Stimulated activated CD8-positive, alpha-beta memory T cell treated with anti-CD3 and anti-CD28 coated beads, Interleukin-7, amount 100 ng/mL, for 4 hours (primary cell): ENCODE data around the gene RNASEL.
"Not testable (repeated sequence)": the region's sequence is repeated elsewhere in the genome, so short reads cannot be mapped to it uniquely, and the experiment has no call there.

Experiments used
- DNase-seq, 2 donors: peaks; one replicate each; pipeline ENCODE4 v3.0.0-alpha.2; 2020; ENCODE audit warnings: low read depth in 2 of 2

Gene RNASEL, protein sequence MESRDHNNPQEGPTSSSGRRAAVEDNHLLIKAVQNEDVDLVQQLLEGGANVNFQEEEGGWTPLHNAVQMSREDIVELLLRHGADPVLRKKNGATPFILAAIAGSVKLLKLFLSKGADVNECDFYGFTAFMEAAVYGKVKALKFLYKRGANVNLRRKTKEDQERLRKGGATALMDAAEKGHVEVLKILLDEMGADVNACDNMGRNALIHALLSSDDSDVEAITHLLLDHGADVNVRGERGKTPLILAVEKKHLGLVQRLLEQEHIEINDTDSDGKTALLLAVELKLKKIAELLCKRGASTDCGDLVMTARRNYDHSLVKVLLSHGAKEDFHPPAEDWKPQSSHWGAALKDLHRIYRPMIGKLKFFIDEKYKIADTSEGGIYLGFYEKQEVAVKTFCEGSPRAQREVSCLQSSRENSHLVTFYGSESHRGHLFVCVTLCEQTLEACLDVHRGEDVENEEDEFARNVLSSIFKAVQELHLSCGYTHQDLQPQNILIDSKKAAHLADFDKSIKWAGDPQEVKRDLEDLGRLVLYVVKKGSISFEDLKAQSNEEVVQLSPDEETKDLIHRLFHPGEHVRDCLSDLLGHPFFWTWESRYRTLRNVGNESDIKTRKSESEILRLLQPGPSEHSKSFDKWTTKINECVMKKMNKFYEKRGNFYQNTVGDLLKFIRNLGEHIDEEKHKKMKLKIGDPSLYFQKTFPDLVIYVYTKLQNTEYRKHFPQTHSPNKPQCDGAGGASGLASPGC

DNA sequence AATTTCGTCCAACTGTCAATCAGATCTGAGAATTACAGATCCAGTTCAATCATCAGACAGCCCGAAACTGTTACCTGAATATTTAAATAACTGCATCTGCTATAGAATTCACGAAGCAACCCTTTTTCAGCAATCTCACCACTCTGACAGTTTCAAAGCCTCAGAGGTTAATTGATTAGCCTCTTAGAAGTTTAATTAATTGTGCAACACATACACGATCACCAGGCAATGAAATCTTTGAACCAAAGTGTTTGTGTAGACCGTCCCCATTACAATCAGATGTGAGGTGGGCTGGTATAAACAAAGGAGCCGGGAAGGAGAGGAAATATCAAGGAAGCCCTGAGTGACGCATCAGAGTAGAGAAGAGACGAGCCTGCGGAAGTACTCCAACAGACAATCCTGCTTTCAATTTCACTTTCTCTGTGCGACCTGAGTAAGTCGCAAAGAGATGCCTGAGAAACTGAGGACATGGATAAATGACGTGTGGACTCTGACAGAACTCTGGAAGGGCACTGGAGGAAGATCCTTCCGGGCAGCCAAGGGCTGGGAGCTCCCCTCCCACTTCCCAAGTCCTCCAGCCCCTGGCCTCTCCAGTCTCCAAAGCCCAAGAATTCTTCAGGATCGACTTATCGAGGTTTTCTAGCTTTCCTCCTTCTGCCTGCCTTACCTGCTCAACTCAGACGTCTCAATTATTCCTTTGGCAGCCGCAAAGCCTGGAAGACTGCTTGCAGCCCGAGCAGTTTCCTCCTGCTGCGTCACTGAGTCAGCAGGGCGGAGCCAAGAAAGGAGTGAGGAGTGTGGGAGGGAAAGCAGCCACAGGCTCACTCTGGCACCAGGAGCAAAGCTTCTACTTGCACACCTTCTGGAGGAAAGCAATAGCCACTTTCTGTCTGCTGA, at the start of gene RNASEL:
TSS of gene RNASEL (minus strand) at position 757 of the 897 bp plus-strand sequence. CDS start 2,450 bp downstream, outside the sequence.
- peak; percentile 36 to 42 for DNase-seq

DNA sequence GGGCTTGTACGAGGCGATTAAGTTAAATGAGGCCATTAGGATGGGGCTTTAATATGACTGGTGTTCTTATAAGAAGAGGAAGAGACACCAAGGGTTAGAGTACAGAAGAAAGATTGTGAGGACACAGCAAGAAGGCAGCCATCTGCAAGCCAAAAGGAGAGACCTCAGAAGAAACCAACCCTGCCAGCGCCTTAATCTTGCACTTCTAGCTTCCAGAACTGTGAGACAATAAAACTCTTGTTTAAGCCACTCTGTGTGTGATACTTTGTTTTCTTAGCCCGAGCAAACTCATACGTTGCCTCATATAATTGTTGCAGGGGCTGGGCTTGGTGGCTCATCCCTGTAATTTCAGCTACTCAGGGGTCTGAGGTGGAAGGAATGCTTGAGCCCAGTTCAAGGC, 48.7 kb upstream of the RNASEL start:
- no peak for DNase-seq

DNA sequence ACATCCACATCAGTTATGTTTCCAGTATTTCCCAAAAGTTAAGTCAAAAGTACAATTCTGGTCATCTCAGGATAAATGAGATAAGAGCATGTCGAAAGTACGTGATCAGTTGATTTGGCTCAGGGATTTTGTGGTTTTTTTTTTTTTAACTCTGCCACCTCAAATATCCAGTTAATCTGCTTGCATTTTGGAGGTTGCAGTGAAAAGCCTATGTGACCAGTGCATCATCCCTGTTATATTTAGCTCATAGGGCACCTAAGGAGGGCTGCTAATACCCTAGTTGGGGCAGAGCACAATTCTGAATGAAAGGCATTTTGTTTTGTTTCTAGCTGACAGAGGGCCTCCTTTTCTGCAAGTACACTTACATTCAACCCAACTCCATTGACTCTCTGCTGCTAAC, 46.8 kb upstream of the RNASEL start:
- no peak for DNase-seq

DNA sequence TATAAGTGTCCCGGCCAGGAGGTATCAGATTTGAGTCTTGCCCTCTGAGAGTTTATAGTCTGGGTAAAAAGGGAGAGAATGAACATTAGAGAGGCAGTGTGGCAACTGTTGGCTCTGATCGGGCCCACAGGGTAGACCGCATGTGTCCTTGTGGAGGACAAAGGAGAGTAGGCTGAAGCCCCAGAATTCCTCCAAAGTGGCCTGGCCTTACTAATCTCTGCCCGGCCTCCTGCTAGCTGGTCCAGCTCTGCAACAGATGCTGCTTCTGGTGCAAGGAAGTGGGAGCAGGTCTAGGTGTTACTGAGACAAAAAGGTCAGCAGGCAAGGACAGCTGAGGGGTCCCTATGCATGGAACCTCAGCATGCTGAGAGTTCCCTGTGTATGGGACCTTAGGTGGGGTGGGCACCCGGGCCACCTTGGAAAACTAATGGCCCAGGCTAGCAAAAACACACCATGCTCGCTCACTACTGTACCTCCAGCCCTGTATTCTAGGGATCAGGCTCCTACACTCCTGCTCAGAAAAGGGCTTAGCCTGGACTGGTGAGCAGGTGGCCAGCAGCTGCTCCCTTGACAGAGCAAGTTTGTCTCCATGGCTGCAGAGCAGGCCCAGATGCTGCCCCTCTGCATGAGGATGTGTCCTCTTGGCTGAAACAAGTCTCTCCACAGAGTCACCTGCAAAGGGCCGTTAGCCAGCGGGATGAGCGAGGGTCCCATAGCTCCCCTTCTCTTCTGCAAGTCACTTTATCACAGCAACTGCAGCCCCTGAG, 45.4 kb upstream of the RNASEL start:
- DNase-seq: no peak

DNA sequence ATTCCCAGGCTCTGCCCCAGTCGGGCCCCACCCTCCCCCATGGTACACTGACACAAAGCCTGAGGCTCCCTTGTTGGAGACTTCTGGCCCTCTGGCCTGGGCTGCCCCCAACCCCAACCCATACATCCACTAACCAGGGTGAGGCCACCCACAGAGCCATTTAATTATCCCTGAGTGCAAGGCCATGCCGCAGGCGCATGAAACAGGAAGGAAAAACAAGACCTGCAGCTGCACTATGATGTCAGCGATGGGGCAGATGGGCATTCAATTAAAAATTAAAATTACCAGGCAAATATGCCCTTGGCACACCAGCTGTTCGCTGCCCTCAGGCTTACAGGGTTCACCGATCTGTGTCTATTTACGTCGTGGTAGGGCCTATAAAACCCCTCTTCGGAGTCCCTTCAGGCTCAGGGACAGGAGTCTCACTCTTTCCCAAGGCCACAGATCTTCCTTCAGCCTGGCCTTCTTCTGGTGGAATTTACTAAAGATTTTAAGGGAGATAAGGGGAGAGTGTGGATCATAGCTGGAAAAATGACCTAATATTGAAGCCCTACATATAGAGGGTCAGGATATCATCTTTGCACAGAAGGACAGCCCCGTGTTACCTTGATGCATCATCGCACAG, 44.7 kb upstream of the RNASEL start:
- no peak for DNase-seq

DNA sequence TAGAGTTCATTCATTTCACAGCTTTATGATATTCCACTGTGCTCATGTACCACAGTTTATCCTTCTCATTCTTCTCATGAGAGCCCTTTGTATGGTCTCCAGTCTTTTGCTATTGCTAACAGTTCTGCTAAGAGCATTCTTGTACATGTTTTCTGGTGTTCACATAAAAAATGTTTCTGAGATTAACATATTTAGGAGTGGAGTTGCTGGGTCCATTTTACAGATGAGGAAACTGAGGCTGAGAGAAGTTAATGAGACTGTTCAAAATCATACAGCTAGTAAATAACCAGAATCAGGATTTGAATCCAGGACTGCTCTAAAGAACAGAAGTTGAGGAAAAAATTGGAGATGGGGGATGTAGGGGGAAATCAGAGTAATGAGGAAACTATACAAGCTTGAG, 44.0 kb upstream of the RNASEL start:
- DNase-seq: no peak

DNA sequence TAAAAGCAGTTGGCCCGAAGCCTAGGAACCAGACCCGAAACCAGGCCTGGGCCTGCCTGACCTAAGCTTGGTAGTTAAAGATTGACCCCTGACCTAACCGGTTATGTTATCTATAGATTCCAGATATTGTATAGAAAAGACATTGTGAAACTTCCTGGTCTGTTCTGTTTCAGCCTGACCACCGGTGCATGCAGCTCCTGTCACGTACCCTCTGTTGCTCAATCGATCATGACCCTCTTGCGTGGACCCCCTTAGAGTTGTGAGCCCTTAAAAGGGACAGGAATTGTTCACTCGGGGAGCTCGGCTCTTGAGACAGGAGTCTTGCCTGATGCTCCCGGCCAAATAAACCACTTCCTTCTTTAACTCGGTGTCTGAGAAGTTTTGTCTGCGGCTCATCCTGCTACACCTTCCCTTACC, 43.4 kb upstream of the RNASEL start:
- not testable (repeated sequence) for DNase-seq

DNA sequence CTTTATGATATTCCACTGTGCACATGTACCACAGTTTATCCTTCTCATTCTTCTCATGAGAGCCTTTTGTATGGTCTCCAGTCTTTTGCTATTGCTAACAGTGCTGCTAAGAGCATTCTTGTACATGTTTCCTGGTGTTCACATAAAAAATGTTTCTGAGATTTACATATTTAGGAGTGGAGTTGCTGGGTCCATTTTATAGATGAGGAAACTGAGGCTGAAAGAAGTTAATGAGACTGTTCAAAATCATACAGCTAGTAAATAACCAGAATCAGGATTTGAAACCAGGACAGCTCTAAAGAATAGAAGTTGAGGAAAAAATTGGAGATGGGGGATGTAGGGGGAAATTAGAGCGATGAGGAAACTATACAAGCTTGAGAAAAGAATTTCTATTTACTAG, 42.9 kb upstream of the RNASEL start:
- DNase-seq: no peak

DNA sequence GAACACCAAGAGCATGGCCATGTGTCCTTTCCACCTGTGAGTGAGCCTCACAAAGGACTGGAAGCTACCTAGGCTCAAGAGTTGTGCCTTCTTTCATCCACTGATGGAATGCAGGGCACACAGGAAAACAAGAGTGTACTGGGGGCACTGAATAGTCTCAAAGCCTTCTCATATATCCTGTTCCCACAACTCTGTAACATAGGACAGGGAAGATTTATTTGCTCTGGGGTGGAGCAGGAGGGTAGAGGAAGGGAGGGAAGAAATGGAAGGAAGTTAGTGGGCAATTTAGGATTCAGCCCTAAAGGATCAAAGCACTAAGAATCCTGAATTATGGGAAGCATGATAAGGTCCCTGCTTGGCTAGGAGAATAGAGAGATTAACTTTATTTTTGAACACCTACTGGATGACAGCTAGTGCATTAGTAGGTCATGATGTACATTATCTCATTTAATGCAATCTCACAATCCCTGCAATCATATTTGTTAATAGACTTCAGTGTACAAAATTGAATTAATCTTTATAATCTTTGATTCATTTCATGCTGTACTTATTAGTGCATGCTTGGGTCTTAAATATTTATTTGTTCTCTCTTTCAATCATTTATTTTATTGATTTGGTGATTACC, 42.1 kb upstream of the RNASEL start:
- DNase-seq: no peak

DNA sequence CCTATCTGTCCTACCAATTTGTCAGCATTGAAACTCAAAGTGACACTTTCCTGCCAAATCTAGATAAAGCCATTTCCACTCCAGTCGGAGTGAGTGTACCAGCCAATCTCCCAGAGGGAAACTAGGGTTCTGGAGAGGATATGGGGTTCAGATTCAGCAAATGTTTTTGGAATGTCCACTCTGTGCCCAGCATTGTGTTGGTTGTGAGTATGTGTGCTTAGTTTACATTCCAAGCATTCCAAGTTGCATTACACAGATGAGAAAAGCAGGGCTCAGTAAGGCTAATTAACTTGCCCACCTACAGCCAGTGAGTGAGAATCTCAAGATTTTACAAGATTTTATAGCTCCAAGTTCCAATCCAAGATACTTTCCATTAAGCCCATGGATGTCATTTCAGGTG, 41.5 kb upstream of the RNASEL start:
- DNase-seq: no peak

DNA sequence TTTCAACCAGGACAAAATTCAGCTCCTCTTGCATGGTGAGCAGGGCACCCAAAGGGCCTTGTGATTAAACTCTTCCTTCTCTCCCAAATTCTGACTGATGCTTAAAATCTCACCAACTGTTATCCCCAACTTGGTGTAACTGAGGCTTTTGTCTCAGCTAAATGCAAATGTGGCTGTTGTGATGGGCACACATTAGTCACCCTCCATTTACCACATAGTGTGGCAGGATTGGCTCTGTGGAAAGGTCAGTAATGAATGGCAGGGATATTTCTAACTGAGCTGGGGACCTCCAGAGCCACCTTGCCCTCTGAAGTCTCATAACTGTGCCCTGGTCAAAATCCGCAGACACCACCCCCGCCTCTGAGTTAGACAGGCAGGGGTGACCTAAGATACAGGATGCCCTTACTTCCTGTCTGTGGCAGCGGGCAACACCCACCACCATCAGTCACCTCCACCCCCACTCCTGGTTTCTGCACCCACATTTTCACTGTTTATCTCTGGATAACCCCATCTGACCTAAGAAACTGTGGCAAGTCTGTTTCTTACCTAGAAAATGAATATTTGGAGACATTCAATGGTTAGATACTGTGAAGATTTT, 40.5 kb upstream of the RNASEL start:
- DNase-seq: peak; percentile 58 to 73

DNA sequence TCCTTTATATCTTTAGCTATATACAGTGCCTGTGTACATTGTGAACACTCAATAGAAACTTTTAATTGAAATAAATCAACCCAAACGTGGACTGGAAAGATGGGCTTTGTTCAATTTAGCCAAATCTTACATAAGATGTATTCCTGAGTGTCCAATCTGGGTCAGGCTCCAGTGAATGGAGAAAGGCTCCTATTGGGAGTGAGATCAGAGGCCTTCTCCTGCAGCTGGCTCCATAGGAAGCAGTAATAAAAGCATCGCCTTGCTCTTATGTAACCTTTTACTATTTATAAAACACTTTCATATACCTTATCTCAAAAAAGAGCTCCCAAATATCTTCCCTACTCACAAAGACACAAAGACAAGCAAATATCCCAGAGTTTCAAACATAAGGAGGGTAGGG, 40.0 kb upstream of the RNASEL start:
- DNase-seq: no peak

DNA sequence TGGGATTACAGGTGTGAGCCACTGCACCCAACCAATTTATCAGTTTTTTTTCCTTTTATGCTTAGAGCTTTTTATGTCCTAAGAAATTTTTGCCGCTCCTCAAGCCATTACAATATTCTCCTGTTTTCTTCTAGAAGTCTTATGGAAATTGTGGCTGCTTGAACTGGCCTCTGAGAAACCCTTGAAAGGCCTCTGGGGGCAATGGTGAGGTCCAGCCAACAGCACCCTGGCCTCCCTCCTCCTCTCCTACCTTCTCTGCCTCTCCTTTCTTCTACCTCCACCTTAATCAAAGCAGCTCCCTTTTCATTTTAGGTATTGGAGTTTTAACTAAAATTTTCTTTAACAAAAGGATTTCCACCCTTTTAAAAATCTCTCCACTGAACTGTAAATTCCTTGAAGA, 39.6 kb upstream of the RNASEL start:
- no peak for DNase-seq

DNA sequence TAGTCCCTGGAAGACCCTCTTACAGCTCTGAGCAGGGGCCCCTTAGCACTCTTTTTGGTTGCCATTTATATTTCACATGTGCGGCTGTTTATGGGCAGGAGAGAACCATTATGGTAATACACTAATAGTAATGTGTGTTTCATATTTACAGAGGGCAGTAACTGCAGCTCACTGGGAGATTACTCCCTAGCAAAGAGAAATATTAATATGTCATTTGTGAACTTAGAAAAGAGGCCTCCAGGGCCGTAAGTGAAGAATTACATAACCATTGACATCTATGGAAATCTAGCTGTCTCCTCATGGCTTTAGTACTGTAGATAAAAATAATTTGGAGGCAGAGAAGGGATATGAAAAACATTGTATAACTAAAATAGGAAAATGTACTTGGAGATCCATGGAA, 38.6 kb upstream of the RNASEL start:
- DNase-seq: no peak

DNA sequence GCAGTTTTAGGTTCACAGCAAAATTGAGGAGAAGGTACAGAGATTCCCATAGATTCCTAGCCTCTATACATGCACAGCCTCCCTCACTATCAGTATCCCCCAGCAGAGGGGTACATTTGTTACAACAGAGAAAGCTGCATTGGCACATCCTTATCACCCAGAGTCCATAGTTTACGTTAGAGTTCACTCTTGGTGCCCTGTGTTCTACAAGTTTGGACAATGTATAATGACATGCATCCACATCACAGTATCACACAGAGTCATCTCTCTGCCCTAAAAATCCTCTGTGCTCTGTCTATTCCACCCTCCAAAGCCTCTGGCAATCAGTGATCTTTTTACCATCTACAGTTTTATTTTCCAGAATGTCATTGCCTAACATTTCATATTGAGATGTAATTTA, 37.5 kb upstream of the RNASEL start:
- no peak for DNase-seq

DNA sequence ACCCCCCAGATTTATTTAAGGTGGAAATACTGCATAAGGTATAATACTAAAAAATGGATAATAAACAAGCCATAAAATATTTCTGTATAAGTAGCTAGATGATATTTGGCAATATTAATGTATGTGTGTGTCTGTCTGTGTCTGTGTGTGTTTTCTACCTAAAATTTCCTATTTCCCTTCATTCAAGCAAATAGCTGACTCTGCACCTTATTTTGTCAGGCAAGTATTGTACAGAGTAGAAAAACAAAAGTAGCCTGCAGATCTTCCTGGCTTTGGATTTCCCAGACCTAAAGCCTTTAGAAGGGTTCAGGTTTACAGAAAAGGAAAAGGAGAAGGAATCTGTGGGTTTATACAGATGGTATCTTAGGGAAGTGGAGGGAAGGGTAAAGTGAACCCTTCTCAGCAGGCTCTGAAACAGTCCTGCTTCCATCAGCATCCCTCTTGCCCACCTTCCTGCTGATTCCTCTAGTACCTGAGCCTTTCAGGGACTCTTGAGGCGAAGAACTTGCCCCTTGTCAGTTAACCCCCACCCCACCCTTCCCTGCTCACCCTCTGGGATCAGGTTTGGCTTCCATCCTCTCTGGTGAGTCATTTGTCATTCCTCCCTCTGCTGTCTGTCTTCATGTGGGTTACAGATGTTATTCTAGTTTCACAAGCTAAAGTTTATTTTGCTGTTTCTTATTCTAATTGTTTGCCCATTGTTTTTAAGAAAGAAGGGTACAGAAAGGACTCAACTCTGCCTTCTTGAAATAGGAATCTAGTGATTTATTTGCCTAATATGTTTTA, 36.9 kb upstream of the RNASEL start:
- no peak for DNase-seq

DNA sequence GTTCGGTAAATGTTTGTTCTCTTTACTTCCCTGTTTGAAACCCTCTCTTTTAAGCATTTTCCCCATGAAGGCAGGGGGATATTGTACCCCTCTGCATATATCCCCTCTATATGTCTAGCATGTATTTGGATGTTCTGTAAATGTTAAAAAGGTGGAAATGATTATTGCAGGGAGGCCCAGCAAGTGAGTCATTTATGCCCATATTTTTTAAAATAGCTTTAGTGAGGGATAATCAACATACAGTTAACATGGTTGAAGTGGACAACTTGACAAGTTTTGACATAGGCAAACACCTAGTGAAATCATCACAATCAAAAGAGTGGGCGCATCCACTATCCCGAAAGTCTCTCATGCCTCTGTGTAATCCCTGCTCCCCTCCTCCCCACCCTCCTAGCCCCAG, 36.0 kb upstream of the RNASEL start:
- DNase-seq: no peak

DNA sequence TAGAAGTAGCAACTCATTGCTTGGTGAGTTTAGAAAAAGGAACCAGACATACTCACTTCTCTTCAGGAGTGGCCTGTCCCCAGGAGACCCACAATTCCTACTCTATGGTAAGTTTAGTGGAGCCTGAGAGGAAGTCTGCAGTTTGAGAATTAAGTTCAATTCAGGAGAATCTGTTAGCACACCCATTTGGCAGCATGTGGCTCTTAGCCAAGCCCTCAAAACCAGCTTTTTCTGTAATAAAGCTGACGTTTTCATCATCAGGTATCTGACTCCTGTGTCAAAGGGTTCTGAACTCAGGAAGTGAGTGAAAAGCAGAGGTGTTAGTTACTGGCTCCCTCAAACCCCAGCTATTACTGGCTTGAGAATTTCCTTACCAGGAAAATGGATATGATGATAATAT, 35.5 kb upstream of the RNASEL start:
- no peak for DNase-seq

DNA sequence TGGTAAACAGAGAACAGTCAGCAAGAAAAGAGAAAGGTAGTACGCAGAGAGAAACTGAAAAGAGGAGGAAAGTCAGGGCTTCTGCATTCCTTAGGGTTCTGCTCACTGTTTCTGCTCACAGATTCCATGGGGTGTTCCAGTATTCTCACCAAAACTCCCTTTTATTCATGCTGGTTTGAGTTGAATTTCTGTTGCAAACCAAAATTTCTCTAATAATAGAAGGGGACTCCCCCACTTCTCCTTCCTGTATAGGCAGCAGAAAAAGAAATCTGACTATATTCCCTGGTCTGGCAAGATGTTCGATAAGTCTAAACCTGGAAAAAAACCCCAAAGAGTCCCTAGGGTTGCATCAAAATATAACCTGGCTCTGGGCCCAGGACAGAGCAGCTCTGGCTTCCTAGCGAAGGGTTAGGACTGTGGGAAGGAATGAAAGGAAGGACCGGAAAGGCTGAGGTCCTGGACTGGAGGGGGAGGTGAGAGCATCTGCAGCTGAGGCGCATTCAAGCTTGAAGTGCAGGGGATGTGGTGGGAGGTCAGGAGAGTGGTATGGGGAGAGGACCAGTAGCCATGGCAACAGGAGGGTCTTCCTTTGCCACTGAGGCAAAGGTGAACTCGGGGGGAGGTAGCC, 34.0 kb upstream of the RNASEL start:
- DNase-seq: no peak
